HG02759 (cell line): ENCODE measurements around the gene ELAVL1.

Experiments
- ATAC-seq: cut with Tn5 transposase; IDR thresholded peaks from one replicate; pipeline ENCODE4 v1.9.1; 2021; ENCODE audit warnings: mild to moderate bottlenecking, moderate library complexity; ENCODE audit not compliant: unreplicated experiment

The ELAVL1 gene

DNA sequence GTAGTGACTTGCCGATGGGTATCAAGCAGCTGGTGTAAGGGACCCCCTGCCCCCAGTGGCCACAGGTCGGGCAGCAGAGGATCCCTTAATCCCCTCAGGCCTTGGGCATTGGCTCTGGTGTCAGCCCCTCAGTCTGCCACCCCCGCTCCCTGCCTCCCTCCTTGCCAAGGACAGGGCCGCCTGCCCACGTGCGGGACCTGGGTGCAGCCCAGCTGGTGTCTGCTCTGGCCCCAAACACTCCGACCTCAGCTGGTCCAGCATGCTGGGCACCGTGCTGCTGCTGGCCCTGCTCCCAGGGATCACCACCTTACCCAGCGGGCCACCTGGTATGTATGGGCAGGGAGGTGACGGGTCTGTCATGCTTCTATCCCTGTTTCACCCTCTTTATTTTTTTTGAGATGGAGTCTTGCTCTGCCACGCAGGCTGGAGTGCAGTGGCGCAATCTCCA lies 90.8 kb downstream of the ELAVL1 start, which contains the start of gene TGFBR3L:
Gene TGFBR3L (plus strand): TSS at position 233 of the 448 bp plus-strand sequence.
- no peak for ATAC-seq

DNA sequence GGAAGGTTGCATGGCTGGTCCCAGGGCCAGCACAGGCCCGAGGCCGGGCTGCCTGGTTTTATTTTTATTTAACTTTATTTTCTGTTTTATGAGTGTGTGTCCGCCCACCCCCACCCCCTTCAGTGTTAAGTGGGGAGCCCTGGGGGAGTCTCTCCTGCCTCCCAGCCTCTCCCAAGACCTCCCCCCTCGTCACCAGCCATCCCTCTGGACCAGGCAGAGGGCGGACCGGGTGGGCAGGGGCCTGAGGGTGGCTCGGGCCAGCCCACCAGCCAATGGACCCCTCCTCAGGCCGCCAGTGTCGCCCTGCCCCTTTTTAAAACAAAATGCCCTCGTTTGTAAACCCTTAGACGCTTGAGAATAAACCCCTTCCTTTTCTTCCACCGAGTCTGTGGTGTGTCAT lies 91.3 kb downstream of the ELAVL1 start:
- ATAC-seq: no peak

DNA sequence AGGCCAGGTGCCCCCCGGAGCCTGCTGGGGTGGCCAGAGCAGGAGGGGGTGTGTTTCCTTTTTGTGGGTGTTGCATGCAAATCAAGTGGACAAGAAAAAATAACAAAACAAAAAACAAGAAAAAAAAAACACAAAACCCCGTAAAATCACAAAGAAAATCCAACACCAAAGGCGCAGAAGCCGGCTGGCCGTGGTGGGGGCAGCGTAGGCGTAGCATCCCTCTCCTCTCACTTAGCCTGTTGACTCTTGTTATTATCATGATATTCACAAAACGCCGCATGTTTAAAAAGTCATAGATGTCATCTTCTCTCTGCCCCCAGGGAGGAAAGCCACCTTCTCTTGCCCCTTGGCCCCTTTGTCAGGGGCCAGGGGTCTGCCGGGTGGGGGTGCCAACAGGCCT lies 91.8 kb downstream of the ELAVL1 start:
- no peak for ATAC-seq

DNA sequence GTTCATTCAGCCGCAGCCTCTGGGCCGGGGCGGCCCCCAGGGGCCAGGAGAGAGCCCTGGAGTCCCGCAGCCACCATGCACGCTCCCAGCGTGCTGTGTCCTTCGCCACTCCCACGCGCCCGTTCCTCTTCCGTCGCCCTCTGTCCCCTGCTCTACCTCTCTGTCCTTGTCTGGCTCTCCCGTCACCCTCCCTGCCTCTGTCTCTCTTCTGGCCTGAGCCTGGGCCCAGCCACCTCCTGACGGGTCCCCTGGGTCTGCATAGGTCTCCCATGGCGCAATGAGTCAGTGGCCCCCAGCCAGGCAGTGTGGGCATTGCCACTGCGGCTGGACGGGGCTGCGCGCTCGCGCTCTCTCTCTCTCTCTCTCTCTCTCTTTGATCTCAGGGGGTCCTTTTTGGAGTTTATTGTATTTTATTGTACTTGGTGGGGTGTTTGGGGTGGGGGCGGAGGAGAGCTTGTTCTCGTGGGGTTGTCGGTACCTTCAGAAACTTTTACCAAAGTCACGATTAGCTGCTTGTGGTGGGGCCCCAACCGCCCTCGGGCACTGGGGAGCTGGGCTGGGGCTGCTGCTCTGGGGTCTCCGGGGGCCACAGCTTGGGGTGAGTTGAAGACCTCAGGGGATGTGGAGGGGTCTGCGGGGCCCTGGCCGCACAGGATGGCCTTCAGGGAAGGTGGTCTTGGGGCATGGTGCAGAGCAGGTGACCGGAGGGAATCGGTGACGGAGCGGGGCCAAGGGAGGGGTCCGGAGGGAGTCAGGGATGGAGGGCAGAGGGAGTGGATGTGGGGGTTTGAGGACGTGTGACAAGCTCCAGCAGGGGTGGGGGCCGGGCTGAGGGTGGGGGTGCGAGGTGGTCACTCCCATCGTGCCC lies 92.5 kb downstream of the ELAVL1 start:
- ATAC-seq: no peak

DNA sequence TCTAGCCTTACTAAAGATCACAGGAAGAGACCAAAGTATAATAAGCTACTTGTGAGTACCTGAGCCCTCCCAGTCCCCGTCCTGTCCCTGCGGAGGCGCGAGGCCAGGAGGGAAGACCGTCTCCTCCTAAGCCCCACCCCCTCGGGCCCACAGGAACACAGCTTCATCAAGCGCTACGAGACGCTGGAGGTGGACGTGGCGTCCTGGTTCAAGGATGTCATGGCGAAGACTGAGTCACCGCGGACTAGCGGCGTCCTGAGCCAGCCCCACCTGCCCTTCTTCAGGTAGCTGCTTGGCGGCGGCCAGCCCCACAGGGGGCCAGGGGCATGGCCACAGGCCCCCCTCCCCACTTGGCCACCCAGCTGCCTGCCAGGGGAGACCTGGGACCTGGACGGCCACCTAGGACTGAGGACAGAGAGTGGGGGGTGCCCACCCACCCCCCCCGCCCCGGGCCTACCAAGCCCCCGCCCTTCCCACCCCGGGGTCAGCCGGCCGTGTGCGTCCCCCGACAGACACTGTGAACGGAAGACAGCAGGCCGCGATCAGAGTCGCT lies 93.2 kb downstream of the ELAVL1 start:
- no peak for ATAC-seq

DNA sequence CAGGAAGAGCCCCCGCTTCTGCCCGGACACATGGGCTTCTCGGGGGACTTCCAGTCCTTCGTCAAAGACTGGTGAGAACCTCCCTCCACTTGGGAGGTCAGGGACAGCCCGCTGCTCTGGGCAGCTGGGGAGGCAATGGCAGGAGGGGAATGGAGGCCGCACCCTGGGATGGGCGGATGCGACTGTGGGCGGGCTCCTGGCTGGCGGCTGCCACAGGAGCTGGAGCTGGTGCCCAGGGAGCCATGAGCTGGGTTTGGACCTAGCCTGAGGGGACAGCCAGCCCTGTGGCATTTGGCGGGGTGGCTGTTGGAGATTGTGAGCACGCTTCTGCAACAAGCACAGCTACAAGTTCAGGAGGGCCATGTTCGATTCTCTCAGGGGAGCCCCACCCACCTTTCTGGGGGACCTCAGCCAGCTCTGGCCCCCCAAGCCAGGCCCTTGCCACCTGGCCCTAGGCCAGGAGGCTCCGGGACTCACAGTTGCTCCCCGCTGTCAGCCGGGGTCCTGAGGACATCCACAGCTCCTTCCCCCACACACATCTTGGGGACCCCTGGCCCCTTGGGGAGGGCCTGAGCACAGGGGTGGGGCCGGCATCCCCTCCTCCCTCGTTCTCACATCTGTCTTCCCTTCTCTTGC lies 93.8 kb downstream of the ELAVL1 start:
- ATAC-seq: no peak

DNA sequence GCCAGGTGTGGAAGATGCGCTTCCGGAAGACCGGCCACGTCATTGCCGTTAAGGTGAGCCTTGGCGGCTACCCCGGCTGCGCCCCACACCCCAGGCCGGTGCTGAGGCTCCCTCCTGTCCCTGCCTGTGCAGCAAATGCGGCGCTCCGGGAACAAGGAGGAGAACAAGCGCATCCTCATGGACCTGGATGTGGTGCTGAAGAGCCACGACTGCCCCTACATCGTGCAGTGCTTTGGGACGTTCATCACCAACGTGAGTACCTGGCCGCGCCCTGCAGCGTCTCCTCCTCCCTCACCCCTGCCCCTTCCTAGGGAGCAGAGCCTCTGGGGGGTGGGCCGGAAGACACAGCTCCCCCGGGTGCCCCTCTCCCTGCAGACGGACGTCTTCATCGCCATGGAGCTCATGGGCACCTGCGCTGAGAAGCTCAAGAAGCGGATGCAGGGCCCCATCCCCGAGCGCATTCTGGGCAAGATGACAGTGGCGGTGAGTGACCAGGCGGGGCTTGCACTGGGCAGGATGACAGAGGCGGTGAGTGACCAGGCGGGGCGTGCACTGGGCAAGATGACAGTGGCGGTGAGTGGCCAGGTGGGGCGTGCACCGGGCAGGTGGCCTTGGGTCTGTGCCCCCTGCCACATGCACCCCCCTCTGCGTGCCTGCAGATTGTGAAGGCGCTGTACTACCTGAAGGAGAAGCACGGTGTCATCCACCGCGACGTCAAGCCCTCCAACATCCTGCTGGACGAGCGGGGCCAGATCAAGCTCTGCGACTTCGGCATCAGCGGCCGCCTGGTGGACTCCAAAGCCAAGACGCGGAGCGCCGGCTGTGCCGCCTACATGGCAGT lies 94.9 kb downstream of the ELAVL1 start:
- no peak for ATAC-seq

DNA sequence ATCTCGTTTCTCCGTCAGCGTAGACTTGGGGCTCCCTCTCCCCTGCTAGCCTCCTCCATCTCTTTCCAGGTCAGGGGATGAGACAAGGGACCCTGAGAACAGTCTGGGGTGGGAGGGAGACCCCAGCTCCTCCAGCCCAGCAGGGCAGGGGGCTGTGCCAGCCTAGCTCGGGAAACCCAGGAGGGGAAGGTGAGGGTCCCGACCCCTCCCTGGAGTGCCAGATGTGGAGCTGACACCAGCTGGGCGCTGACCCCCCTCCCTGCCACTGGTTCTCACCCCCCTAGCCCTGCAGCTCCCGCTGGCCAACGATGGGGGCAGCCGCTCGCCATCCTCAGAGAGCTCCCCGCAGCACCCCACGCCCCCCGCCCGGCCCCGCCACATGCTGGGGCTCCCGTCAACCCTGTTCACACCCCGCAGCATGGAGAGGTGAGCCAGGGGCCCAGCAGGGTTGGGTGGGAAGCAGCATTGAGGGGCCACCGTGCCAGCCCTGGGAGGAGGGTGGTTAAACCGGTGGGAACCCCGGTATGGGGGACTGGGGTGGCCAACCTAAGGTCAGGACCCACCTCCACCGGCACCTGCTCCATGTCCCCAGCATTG lies 95.9 kb downstream of the ELAVL1 start:
- no peak for ATAC-seq

DNA sequence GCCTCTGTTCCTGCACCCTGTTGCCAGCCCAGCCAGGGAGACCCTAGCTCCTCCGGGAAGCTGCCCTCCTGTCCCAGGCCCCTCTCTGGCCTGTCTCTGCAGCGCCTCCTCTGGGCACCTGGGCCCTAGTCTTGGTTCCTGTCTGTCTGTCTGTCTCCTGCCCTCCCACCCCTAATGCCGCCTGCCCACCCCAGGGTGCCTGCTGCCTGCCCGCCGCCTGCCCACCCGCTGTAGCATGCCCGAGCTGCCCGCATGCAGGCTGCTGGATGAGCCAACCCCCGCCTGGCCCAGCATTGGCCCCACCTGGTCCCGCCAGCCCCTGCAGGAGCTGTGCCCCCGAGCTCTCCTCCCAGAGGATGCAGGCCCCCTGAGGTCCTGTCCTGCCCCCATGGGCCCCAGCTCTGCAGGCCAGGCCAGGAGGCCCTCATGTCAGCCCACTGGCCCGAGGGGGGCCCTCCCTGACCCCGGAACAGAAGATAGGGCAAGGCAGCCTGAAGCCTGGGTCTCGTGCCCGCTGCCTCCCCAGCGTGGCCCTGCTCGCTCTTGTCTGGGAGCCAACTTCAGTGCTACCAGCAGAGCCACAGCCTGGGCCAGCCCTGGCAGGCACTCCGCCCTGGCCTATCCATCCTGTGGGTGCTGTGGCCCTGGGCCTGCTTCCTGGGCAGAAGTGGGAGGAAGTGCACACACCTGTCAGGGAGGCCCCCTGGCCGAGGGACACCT lies 96.5 kb downstream of the ELAVL1 start:
- ATAC-seq: no peak
